Stimulated activated naive B cell treated with anti-CD40 and anti-IgM and Interleukin-4, amounts not matched to agents 10 μg/mL and 1 μg/mL and 100 μg/mL, for 72 hours (primary cell): Measurements from ENCODE around the gene IGFN1.

Source experiments
- ATAC-seq, 2 donors: fragments of 150-1000 bp; cut with Tn5 transposase; replicated peaks; 2 replicates each; pipeline ENCODE4 v1.10.0; 2021; ENCODE audit warnings: moderate library complexity in 1 of 2
- DNase-seq: peaks from one replicate; pipeline ENCODE4 v3.0.0; 2021
- H3K27ac Mint-ChIP-seq: one replicate; pipeline ENCODE4 v1.8.0; 2022; ENCODE audit warnings: mild to moderate bottlenecking, mixed read lengths
- H3K27me3 Mint-ChIP-seq, 2 donors: one replicate each; pipeline ENCODE4 v1.8.0; 2022; ENCODE audit warnings: mixed read lengths in 2 of 2
- H3K36me3 Mint-ChIP-seq, 2 donors: one replicate each; pipeline ENCODE4 v1.8.0; 2022; ENCODE audit warnings: mixed read lengths in 2 of 2, mild to moderate bottlenecking in 1 of 2
- H3K4me1 Mint-ChIP-seq, 2 donors: one replicate each; pipeline ENCODE4 v1.8.0; 2022; ENCODE audit warnings: mixed read lengths in 2 of 2, mild to moderate bottlenecking in 1 of 2
- H3K4me3 Mint-ChIP-seq, 2 donors: one replicate each; pipeline ENCODE4 v1.8.0; 2022; ENCODE audit warnings: mild to moderate bottlenecking in 2 of 2, mixed read lengths in 2 of 2, moderate library complexity in 1 of 2
- H3K9me3 Mint-ChIP-seq, 2 donors: one replicate each; pipeline ENCODE4 v1.8.0; 2022; ENCODE audit warnings: mixed read lengths in 2 of 2, mild to moderate bottlenecking in 1 of 2

IGFN1 gene

DNA sequence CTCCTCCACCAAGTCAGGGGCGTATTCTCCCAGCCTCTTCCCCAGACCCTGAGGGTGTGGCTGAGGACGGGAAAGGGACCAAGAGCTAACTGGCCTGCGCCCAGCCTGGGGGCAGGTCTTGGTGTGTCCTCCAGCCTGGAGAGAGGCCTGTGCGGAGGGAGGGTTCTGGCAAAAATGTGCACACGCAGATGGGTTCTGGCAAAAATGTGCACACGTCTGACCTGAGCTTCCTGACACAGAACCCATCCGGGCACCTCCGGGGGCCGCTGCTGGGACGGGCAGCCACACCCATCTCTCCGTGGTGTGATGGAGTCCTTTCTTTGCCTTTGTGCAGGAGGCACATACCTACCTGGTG lies 69.6 kb downstream of the IGFN1 start:
- no peaks in the 10 kb centered on the region for H3K9me3 Mint-ChIP-seq
- no peaks in the 10 kb centered on the region for H3K36me3 Mint-ChIP-seq
- ATAC-seq (no peak), DNase-seq (no peak)
- H3K27me3 Mint-ChIP-seq = peaks cover 24 to 43% of the 10 kb centered on the region in 2 donors
- H3K4me1 Mint-ChIP-seq = no peaks in the 10 kb centered on the region
- H3K27ac Mint-ChIP-seq = no peak overlapping the region
- no peak overlapping the region for H3K4me3 Mint-ChIP-seq

DNA sequence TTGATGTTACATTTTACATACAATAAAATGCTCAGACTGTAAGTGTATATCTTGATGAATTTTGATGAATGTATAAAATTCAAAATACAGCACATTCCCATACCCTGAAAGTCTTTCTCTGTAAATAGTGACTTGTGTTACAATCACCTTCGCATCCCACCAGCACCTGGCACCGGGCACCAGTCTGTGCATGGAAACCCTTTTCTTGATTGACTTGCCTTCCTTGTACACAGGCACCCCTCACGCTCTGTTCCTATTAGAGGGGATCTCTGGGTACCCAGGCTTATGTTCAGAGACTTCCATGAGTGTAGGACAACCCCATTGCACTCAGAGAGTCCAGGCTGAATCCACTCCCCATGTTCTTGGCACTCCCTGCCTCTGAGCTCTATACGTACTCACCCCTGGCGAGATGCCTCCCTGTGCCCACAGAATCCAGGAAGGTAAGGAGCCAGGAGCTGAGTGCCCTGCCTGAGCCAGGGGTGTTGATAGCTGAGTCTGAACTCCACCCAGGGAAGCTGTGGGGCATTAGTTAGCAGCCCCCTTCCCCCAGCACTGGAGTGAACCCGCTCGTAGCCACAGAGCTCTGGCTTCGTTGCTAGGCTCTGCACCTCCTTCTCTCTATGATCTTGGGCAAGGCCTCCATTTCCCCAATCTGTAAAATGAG lies 70.2 kb downstream of the IGFN1 start:
- Mint-ChIP-seq H3K4me1 (no peaks in the 10 kb centered on the region), H3K4me3 (no peak overlapping the region), H3K27me3 (peaks cover 24 to 43% of the 10 kb centered on the region in 2 donors), H3K9me3 (no peaks in the 10 kb centered on the region), H3K27ac (no peak overlapping the region), H3K36me3 (no peaks in the 10 kb centered on the region)
- ATAC-seq = no peak
- no peak for DNase-seq

DNA sequence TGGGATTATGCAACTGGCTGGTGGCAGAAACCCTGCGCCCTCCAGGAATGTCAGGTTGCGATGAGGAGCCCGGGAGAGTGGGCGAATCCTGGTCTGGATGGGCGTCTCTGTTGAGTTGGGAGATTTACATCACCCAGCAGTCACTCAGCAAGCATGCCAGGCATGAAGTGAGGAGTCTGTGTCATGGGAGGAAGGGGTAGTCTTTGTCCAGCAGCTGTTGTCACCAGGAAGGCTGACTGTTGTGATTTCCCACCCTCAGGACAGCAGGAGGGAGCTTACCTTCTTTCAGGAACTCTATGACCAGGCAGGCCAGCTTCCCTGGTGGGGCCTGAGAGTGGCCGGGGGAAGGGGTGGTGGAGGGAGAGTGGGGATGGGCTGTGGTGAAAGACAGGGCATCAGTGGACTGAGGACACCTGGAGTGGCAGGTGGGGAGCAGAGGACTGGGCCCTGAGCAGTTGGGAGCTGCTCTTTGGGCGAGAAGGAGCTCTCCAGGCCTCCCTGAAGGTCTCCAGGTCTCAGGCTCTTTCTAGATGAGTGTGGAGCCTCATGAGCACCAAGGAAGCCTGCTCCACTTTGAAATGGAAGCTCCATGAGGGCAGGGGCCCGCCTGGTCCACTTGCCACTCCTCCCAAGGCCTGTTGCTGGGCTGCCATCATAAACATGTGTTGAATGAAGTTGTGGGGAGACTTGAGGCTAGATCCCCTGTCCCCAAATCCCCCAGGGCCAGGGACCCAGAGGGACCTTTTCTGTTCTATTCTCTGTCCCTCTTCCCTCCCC lies 71.3 kb downstream of the IGFN1 start:
- no peaks in the 10 kb centered on the region for H3K36me3 Mint-ChIP-seq
- no peak overlapping the region for H3K4me3 Mint-ChIP-seq
- no peak for ATAC-seq
- no peaks in the 10 kb centered on the region for H3K4me1 Mint-ChIP-seq
- H3K27ac Mint-ChIP-seq = no peak overlapping the region
- H3K9me3 Mint-ChIP-seq = no peaks in the 10 kb centered on the region
- H3K27me3 Mint-ChIP-seq = peaks cover 29 to 52% of the 10 kb centered on the region in 2 donors
- DNase-seq = no peak

DNA sequence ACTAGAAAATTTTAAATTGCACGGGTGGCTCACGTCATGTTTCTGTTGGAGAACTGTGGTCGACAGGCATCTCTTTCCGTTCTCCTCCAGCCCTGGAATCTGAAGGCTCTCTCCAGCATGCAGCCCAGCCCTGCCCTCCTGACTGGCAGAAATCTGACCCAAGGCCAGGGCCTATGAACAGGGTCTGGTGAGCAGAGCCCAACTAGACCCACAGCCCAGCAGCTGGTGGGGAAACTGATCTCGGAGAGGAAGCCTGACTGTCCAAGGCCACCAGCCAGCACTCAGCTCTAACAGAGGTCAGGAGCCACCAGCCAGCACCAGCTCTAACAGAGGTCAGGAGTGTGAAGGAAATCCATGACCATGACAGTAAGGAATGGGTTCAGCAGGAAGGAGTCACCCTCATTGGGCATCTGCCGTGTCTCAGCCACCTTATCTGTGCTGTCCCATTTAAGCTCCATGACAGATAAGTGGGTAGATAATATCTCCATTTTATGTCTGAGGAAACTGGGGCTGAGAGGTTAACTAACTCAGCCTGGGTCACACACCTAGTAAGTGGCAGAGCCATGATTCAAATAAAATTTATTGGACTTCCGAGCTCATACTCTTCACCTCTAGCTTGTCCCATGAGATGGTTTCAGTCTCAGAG lies 72.5 kb downstream of the IGFN1 start:
- no peak for DNase-seq
- Mint-ChIP-seq H3K4me3 (no peak overlapping the region), H3K27ac (no peak overlapping the region), H3K27me3 (peaks cover 36 to 60% of the 10 kb centered on the region in 2 donors), H3K36me3 (no peaks in the 10 kb centered on the region), H3K9me3 (no peaks in the 10 kb centered on the region), H3K4me1 (no peaks in the 10 kb centered on the region)
- no peak for ATAC-seq

DNA sequence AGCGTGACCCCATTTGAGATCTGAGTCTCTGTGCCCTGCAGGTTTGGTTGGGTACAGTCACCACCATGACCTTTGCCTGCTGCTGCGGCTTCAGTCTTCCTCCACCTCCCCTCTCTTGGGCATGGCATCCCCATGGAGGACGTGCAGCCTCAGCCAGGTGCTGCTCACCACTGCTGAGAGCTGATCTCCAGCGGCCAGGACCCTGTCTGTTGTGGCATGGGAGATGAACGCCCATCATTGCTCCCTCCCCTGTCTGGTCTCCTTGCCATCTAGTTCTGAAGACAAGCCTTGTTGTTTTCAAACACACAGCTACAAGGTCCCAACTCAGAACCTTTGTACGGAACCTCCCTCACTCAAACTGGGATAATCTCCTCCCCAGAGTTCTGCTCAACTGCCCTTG lies 73.4 kb downstream of the IGFN1 start:
- Mint-ChIP-seq H3K27me3 (peaks cover 42 to 67% of the 10 kb centered on the region in 2 donors), H3K4me1 (no peaks in the 10 kb centered on the region), H3K27ac (no peak overlapping the region), H3K4me3 (no peak overlapping the region), H3K9me3 (no peaks in the 10 kb centered on the region), H3K36me3 (no peaks in the 10 kb centered on the region)
- ATAC-seq (no peak), DNase-seq (no peak)

DNA sequence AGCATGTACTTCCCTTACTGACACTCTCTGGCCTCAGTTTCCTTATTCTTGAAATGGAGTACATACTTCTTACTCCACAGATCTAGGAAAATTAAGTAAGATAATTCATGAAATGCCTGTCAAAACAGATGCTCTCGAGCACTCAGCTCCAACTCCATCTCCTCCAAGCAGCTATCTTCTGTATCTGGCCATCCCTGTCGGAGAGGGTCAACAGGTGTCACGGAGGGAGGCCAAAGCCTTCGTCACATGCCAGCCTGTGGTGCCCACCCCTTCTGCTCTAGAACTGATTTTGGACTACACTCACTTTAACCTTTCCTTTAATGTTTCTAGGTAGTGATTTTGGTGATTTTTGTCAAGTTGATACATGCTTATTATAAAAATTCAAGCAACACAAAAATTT lies 73.9 kb downstream of the IGFN1 start:
- Mint-ChIP-seq H3K9me3 (no peaks in the 10 kb centered on the region), H3K4me3 (no peak overlapping the region), H3K4me1 (no peaks in the 10 kb centered on the region), H3K36me3 (no peaks in the 10 kb centered on the region), H3K27ac (no peak overlapping the region), H3K27me3 (peaks cover 47 to 72% of the 10 kb centered on the region in 2 donors)
- ATAC-seq (no peak), DNase-seq (no peak)

DNA sequence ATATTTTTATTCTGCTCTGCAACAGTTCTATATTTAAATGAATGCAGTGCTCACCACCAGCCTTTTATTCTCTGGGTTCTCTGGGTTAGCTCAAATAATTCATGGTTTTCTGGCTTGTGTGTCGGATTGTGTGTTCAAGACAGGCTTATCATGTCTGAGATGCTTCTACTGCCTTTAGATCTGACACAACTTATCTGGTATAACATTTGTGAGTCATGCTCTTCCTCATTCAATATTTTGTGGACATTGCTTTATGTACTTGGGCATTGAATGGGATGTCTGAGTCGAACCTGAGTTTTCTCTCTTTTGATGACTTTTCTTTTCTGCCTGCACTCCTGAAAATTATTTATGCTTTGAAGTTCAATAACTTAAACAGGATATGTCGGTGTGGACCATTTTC lies 75.1 kb downstream of the IGFN1 start:
- no peaks in the 10 kb centered on the region for H3K9me3 Mint-ChIP-seq
- H3K4me3 Mint-ChIP-seq = no peak overlapping the region
- no peaks in the 10 kb centered on the region for H3K4me1 Mint-ChIP-seq
- peaks cover 48 to 73% of the 10 kb centered on the region in 2 donors for H3K27me3 Mint-ChIP-seq
- H3K36me3 Mint-ChIP-seq = no peaks in the 10 kb centered on the region
- no peak for ATAC-seq
- DNase-seq = no peak
- no peak overlapping the region for H3K27ac Mint-ChIP-seq

DNA sequence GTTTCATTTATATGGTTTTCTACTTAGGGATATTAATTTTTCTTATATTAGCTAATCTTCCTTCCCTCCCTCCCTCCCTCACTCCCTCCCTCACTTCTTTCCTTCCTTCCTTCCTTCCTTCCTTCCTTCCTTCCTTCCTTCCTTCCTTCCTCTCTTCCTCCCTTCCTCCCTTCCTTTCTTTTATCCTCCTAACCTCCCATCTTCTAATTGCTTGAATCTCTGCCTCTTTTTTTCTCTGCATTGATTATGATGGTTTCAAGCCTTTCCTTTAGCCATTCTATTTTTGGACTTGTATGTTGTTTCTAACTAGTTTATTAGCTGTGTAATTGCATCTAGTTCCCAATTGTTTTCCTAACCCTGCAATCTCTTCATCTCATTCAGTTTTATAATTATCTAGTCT lies 75.7 kb downstream of the IGFN1 start:
- H3K4me3 Mint-ChIP-seq = no peak overlapping the region
- H3K27ac Mint-ChIP-seq = no peak overlapping the region
- H3K36me3 Mint-ChIP-seq = no peaks in the 10 kb centered on the region
- DNase-seq (no peak), ATAC-seq (no peak)
- no peaks in the 10 kb centered on the region for H3K9me3 Mint-ChIP-seq
- H3K4me1 Mint-ChIP-seq = no peaks in the 10 kb centered on the region
- peaks cover 45 to 67% of the 10 kb centered on the region in 2 donors for H3K27me3 Mint-ChIP-seq

DNA sequence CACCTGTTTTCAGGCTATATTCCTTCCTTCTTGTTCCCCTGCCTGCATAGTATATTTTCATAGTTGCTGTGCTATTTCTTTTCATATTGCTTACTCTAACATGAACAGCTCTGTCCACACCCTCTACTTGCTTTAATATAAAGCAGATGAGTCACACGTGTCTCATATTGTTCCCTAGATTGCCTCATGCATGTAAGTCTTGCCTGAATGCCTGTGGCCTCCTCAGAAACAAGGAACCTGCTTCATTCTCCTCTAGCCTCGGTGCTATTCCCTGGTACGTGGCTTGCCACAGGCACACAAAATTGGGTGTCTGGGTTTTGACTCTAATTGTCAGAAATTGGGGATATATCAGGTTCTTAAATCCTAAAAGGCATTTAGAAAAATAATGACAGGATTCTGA lies 76.2 kb downstream of the IGFN1 start:
- DNase-seq = no peak
- no peak for ATAC-seq
- peaks cover 40 to 62% of the 10 kb centered on the region in 2 donors for H3K27me3 Mint-ChIP-seq
- no peak overlapping the region for H3K4me3 Mint-ChIP-seq
- H3K27ac Mint-ChIP-seq = no peak overlapping the region
- no peaks in the 10 kb centered on the region for H3K4me1 Mint-ChIP-seq
- no peaks in the 10 kb centered on the region for H3K36me3 Mint-ChIP-seq
- H3K9me3 Mint-ChIP-seq = no peaks in the 10 kb centered on the region

DNA sequence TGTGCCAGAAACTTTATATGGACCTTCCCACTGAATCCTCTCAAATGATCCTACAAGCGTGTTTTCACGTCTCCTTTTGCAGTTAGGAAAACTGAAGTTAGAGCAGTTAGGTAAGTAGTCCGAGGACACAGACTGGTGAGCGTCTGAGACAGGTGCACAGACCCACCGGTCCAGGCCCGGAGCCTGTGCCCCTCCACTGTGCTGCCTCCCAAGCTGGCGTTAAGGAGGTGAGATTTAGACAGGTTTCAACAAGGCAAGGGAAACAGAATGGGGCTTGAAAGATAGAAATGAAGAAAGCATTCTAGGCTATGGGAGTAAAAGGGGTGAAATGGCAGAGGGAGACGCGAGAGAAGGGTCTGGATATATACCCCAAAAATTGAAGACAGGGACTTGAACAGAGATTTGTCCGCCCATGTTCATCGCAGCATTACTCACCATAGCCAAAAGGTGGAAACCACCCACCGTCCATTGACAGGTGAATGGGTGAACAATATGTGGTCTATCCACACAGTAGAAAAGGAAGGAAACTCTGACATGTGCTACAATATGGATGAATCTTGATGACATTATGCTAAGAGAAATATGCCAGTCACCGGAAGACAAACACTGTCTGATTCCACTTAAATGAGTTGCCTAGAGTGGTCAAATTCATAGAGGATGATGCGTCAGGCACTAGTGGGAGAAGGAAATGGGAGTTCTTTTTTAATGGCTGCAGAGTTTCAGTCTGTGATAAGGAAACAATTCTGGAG lies 77.0 kb downstream of the IGFN1 start:
- Mint-ChIP-seq H3K4me1 (no peaks in the 10 kb centered on the region), H3K27me3 (peaks cover 36 to 54% of the 10 kb centered on the region in 2 donors), H3K27ac (no peak overlapping the region), H3K36me3 (no peaks in the 10 kb centered on the region), H3K4me3 (no peak overlapping the region), H3K9me3 (no peaks in the 10 kb centered on the region)
- DNase-seq (no peak), ATAC-seq (no peak)

DNA sequence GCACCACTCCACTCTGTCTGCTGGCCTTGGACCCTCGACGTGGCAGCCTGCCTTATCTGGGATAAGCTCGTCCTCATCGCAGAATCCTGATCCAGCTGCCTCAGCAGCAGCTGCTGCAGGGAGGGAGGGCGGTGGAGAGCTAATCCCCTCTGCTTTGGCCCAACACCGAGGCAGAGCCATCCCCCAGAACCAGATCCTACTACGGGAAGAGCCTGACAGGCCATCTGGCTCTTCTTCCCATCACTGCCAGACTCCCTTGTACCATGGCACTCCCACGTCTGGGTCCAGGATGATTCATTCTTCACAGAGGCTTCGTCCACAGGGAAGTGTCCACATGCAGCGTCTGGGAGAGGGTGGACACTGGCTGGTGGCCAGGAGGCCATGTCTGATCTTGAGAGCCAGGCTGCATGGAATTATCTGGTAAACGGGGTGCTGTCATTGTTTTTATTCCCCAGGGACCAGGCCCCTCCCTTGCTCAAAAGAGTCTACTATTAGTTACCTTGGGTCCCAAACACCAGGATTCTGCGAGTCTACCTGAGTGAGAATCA lies 78.1 kb downstream of the IGFN1 start:
- no peaks in the 10 kb centered on the region for H3K4me1 Mint-ChIP-seq
- ATAC-seq = no peak
- H3K36me3 Mint-ChIP-seq = no peaks in the 10 kb centered on the region
- H3K27ac Mint-ChIP-seq = no peak overlapping the region
- no peaks in the 10 kb centered on the region for H3K9me3 Mint-ChIP-seq
- no peak for DNase-seq
- no peak overlapping the region for H3K4me3 Mint-ChIP-seq
- H3K27me3 Mint-ChIP-seq = peaks cover 40 to 44% of the 10 kb centered on the region in 2 donors

DNA sequence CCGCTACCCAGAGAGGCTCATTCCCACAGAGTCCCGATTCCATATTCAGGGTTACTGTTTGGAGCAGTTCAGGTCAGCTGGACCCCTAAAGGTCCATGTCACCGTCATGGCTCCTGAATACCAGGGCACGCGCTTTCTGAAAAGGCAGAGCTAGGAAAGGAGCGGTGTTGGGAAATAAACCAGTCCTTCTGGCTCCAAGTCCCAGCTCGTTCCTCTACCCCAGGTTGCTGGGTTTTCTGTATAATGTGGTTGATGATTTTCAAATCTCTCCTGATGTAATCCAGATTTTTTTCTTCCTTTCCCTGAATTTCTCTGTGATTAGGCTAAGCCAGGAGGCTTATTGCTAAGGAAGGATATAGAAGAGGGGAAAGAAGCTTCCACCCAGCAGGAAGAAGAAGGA lies 78.7 kb downstream of the IGFN1 start:
- Mint-ChIP-seq H3K9me3 (no peaks in the 10 kb centered on the region), H3K4me3 (no peak overlapping the region), H3K27ac (no peak overlapping the region), H3K27me3 (peaks cover 38 to 41% of the 10 kb centered on the region in 2 donors), H3K36me3 (no peaks in the 10 kb centered on the region), H3K4me1 (no peaks in the 10 kb centered on the region)
- ATAC-seq (no peak), DNase-seq (no peak)

DNA sequence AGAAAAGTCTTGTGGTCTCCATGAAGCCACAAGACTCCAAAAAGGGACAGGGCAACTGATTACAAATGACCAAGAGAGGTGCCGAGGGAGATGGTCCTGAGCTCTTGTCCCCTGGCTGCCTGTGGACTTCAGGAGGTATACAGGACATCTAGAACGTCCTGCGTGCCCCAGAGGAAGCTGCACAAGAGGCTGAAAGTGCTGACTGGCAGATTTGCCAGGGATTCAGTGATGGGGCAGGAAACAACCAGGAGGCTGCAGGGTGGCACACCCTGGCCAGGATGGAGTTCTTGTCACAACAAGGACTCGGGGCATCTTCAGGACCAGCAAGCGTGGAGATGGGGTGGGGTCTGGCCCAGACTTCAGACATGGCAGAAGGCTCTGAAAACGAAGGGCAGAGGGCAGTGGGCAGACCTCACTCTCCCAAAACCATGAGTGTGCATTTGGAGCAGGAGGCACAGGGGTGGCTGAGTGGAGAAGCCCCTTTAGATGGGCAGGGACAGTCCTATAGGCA lies 79.3 kb downstream of the IGFN1 start:
- no peak overlapping the region for H3K4me3 Mint-ChIP-seq
- ATAC-seq = no peak
- no peaks in the 10 kb centered on the region for H3K9me3 Mint-ChIP-seq
- DNase-seq = no peak
- H3K4me1 Mint-ChIP-seq = no peaks in the 10 kb centered on the region
- peaks cover 33 to 36% of the 10 kb centered on the region in 2 donors for H3K27me3 Mint-ChIP-seq
- H3K36me3 Mint-ChIP-seq = no peaks in the 10 kb centered on the region
- no peak overlapping the region for H3K27ac Mint-ChIP-seq
